NCI-H1417 treated with DMSO at 0.1 percent for 48 hours (cell line): ENCODE measurements around the gene CRACR2B.
A peak's percentile ranks its signal among the peaks of the same experiment; 100 is the strongest.

Source experiments
- DNase-seq: peaks from one replicate; lab custom pipeline; 2025; lab: John Stamatoyannopoulos, UW

CRACR2B gene

GRCh38 chr11:868802-869201, 41.1 kb downstream of the CRACR2B start:
- no peak for DNase-seq

- DNase-seq: no peak
Observed at GRCh38 chr11:869399-870126, 41.8 kb downstream of the CRACR2B start.

DNA sequence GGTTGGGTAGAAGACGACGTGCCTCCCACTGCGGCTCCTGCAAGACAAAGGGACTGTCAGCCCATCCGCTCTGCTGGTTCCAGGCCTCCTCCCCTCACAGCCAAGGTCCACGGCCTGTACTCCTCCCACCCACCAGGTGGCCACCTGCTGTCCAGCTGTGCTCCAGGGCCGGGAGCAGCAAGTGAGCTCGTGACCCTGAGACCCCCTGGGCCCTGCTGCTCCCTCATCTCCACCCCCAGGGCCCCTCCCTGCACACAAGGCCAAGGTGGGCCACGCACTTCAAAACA, 42.4 kb downstream of the CRACR2B start:
- no peak for DNase-seq

GRCh38 chr11:870418-870817, 42.7 kb downstream of the CRACR2B start:
- no peak for DNase-seq

DNA sequence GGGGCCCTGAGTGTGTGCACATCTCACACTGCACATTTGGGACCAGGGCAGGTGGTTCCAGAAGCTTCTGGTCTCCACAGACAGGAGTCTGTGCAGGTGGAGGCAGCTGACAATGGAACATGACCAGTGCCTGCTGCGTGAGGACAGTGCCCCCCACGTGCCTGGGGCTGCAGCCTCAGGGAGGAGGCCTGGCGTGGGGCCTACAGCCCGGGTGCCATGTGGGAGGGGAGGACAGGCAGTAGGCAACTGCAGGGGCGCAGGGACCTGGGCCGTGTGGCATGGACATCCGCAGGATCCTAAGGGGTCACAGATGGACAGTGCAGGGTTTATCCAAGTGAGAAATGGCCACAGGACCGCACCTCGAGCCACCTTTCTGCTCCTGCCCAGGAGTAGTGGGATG, 43.8 kb downstream of the CRACR2B start:
- DNase-seq: no peak

DNA sequence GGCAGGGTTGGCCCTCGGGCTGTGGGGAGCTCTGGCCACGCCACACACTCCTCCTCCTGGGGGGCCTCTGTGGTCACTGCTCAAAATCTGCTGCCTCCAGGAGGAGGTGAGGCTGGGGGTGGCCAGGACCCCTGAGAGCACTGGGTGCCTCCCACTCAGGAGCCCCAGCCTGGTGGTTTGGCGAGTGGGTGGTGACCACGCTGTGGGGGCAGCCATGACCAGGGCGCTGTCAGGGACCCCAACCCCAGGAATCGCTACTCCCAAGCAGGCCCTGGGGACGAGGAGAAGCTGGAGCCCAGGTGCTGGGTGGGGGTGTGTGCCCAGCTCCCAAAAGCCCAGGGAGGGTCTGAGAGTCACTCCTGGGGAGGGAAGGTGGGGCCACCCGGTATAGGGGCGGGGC, 45.1 kb downstream of the CRACR2B start:
- DNase-seq: no peak

GRCh38 chr11:873706-874105, 46.0 kb downstream of the CRACR2B start:
- DNase-seq: no peak

DNA sequence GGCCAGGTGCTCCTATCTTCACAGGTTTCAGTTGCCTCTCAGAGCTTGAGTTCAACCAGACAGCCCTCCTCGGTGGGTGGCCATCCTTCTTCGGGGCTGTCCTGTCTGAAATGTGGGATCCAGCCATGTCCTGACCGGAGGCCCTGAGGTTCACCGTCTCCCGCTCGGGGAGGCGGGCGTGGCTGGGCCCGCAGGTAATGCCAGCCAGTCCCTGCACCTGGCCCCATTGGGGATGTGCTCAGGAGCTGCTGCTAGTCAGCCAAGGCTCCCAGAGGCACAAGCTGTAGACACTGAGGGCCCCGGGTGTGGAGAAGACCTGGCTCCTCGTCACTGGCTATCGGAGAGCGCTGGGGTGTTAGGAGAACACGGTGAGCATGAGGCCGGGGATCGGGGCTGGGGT, 47.5 kb downstream of the CRACR2B start:
- no peak for DNase-seq

DNA sequence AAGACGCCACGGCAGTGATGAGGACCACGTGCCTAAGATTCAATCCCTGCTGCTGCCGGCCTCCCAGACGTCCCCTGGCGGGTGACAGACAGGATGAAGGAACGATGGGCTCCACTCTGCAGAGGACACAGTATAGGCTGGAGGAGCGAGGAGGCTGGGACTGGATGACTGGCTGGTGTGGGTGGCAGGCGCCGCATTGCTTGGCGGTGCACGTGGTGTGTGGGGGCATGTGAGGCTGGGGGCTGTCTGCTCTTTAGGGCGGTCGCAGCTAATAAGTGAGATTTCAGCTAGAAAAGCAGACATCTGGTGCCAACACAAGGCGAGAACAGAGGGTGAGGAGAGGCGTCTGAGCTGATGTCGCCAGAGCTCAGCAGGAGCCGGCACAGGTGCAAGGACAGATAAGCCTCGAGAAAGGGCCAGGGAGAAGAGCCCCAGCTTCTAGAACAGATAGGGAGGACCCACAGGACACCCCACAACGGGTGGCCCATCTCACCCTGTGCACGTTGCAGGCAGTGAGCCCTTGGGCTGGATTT, 48.1 kb downstream of the CRACR2B start:
- no peak for DNase-seq

- DNase-seq: peak; percentile 17
Observed at GRCh38 chr11:876545-876944, 48.8 kb downstream of the CRACR2B start.

DNA sequence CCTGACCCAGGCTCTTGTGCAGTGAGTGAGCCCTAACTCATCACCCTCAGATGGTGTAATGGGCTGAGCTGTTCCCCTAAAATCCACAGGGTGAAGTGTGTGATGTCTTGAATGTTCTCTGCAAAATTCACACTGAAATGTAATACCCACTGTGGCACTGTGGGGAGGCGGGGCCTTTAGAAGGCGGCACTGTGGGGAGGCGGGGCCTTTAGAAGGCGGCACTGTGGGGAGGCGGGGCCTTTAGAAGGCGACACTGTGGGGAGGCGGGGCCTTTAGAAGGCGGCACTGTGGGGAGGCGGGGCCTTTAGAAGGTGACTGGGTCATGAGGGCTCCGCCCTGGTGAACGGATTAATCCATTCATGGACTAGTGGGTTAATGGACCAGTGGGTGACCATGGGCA, 49.8 kb downstream of the CRACR2B start:
- DNase-seq: no peak

- DNase-seq: no peak
Observed at GRCh38 chr11:880447-880846, 52.7 kb downstream of the CRACR2B start.
